Calu3 (cell line): Measurements from ENCODE around the gene OR10W1. TPM values are rescaled to one million over a fixed set of nuclear protein-coding genes. Genes with fewer than 3 reads are reported as not detected.

ENCODE experiments used
- BruUV-seq: library from RNA; stranded (reverse); fragments of 400-500 nt; replicated peaks from 2 replicates; lab custom pipeline; 2021; lab: Mats Ljungman, UMichigan
- CTCF ChIA-PET: fragments of 300-600 bp; sonication (Branson Sonifier 250); formaldehyde crosslinking; loops from one replicate; lab custom pipeline; 2022; ENCODE audit warnings: antibody characterized with exemption; lab: Charles Lee
- DNase-seq: peaks from one replicate; pipeline ENCODE4 v3.0.0; 2022
- H3K27ac Mint-ChIP-seq: one replicate; pipeline ENCODE4 v1.8.0; 2022; ENCODE audit warnings: mixed read lengths; ENCODE audit not compliant: unreplicated experiment
- H3K27me3 Mint-ChIP-seq: one replicate; pipeline ENCODE4 v1.8.0; 2022; ENCODE audit warnings: mixed read lengths; ENCODE audit not compliant: unreplicated experiment
- H3K36me3 Mint-ChIP-seq: one replicate; pipeline ENCODE4 v1.8.0; 2022; ENCODE audit warnings: mild to moderate bottlenecking, moderate library complexity, mixed read lengths; ENCODE audit not compliant: insufficient read depth, unreplicated experiment
- H3K4me1 Mint-ChIP-seq: one replicate; pipeline ENCODE4 v1.8.0; 2022; ENCODE audit warnings: mild to moderate bottlenecking, low read depth, mixed read lengths; ENCODE audit not compliant: unreplicated experiment
- H3K4me3 Mint-ChIP-seq: one replicate; pipeline ENCODE4 v1.8.0; 2022; ENCODE audit warnings: mild to moderate bottlenecking, low read depth, moderate library complexity, mixed read lengths; ENCODE audit not compliant: unreplicated experiment
- H3K9me3 Mint-ChIP-seq: one replicate; pipeline ENCODE4 v1.8.0; 2022; ENCODE audit warnings: low read depth, mixed read lengths; ENCODE audit not compliant: unreplicated experiment
- CTCF ChIP-seq: fragments of 200-600 bp; IDR thresholded peaks from one replicate; pipeline ENCODE4 v1.8.0; 2022; ENCODE audit warnings: antibody characterized with exemption; ENCODE audit not compliant: unreplicated experiment
- intact Hi-C: fragments of 100-400 bp; cut with micrococcal nuclease; formaldehyde crosslinking; loops from one replicate; pipeline ENCODE4 v1.10.0; 2022; ENCODE audit not compliant: unreplicated experiment
- total RNA-seq: library from RNA; stranded (reverse); gene quantifications from 2 replicates; pipeline ENCODE4 v1.2.3, GENCODE V29; 2022

Gene OR10W1
- total RNA-seq, 1 experiment from 2014 or later = not detected

- CTCF ChIA-PET = no interaction called here
- no peak for TF ChIP-seq CTCF
- intact Hi-C loops = no loop called here
- DNase-seq = no peak
- H3K4me1 Mint-ChIP-seq = no peaks in the 10 kb centered on the region
- H3K36me3 Mint-ChIP-seq = no peaks in the 10 kb centered on the region
- H3K27ac Mint-ChIP-seq = no peak overlapping the region
- no peak overlapping the region for H3K4me3 Mint-ChIP-seq
- no TSS peak for BruUV-seq
- H3K9me3 Mint-ChIP-seq = no peaks in the 10 kb centered on the region
- H3K27me3 Mint-ChIP-seq = no peaks in the 10 kb centered on the region
Observed at GRCh38 chr11:58275002-58275401, 6.9 kb upstream of the OR10W1 start.

- no peaks in the 10 kb centered on the region for H3K4me1 Mint-ChIP-seq
- CTCF ChIA-PET = no interaction called here
- BruUV-seq = no TSS peak
Observed at GRCh38 chr11:58259983-58260382, 8.1 kb downstream of the OR10W1 start.

GRCh38 chr11:58254936-58255335, 13.1 kb downstream of the OR10W1 start:
- DNase-seq = no peak
- no peaks in the 10 kb centered on the region for H3K36me3 Mint-ChIP-seq
- H3K9me3 Mint-ChIP-seq = peaks cover 5% of the 10 kb centered on the region
- CTCF ChIA-PET = no interaction called here
- intact Hi-C loops = no loop called here
- no peaks in the 10 kb centered on the region for H3K27me3 Mint-ChIP-seq
- H3K4me1 Mint-ChIP-seq = no peaks in the 10 kb centered on the region
- TF ChIP-seq CTCF = no peak
- no peak overlapping the region for H3K4me3 Mint-ChIP-seq
- no TSS peak for BruUV-seq
- no peak overlapping the region for H3K27ac Mint-ChIP-seq

More at GRCh38 chr11:58259983-58260382, 8.1 kb downstream of the OR10W1 start:
- no peak for TF ChIP-seq CTCF
- DNase-seq = no peak
- H3K27ac Mint-ChIP-seq = no peak overlapping the region
- no peak overlapping the region for H3K4me3 Mint-ChIP-seq
- intact Hi-C loops = no loop called here
- H3K9me3 Mint-ChIP-seq = no peaks in the 10 kb centered on the region
- no peaks in the 10 kb centered on the region for H3K27me3 Mint-ChIP-seq
- H3K36me3 Mint-ChIP-seq = no peaks in the 10 kb centered on the region

GRCh38 chr11:58243954-58244353, 24.1 kb downstream of the OR10W1 start:
- Mint-ChIP-seq H3K27me3 (no peaks in the 10 kb centered on the region), H3K4me3 (no peak overlapping the region), H3K4me1 (no peaks in the 10 kb centered on the region), H3K36me3 (no peaks in the 10 kb centered on the region), H3K9me3 (peaks cover 4% of the 10 kb centered on the region), H3K27ac (no peak overlapping the region)
- DNase-seq = no peak
- CTCF ChIA-PET = no interaction called here
- no peak for TF ChIP-seq CTCF
- BruUV-seq = no TSS peak
- intact Hi-C loops = no loop called here
